Body of pancreas (tissue), 4 donors: ENCODE results near the gene OSBPL5. TPM values are rescaled to one million over a fixed set of nuclear protein-coding genes. Genes with fewer than 3 reads are reported as not detected.
"Not testable (repeated sequence)": the region's sequence is repeated elsewhere in the genome, so short reads cannot be mapped to it uniquely, and the experiment has no call there.

ENCODE experiments used
- ATAC-seq: fragments of 150-250 bp; one replicate; pipeline ENCODE4 v1.9.1; 2016
- DNase-seq, 4 donors: peaks; one replicate each; pipeline ENCODE4 v3.0.0-alpha.2; 2019
- H3K27ac ChIP-seq, 4 donors: fragments of 200-600 bp; sonication (generic); 1 replicate in 3 of 4; 2 replicates in 1 of 4; pipeline versions ENCODE4 v1.5.1 to v1.6.1; 2016 to 2019; ENCODE audit warnings: mild to moderate bottlenecking in 1 of 4, mixed read lengths in 1 of 4, moderate library complexity in 1 of 4
- H3K27me3 ChIP-seq, 2 donors: fragments of 200-600 bp; sonication (generic); one replicate each; pipeline ENCODE4 v1.6.0; 2016; ENCODE audit warnings: mild to moderate bottlenecking in 1 of 2
- H3K36me3 ChIP-seq, 2 donors: fragments of 200-600 bp; sonication (generic); replicated peaks in 1 of 2; 2 replicates each; pipeline ENCODE4 v1.5.1; 2016; ENCODE audit warnings: low read depth in 2 of 2; ENCODE audit not compliant: insufficient read depth in 1 of 2
- H3K4me1 ChIP-seq: fragments of 200-600 bp; sonication (generic); one replicate; pipeline ENCODE4 v1.6.0; 2016
- H3K4me3 ChIP-seq, 2 donors: fragments of 200-600 bp; sonication (generic); 1 replicate in 1 of 2; 2 replicates in 1 of 2; pipeline ENCODE4 v1.5.1; 2016 to 2019
- H3K9me3 ChIP-seq, 3 donors: fragments of 200-600 bp; sonication (generic); 1 replicate in 2 of 3; 2 replicates in 1 of 3; pipeline ENCODE4 v1.5.1; 2016
- POLR2A ChIP-seq, 3 donors: fragments of 450-650 bp; IDR thresholded peaks; one replicate each; pipeline ENCODE4 v1.6.1; 2016; ENCODE audit warnings: antibody characterized with exemption in 3 of 3, mild to moderate bottlenecking in 2 of 3
- WGBS, 2 donors: methylation state at CpG; one replicate each; pipeline ENCODE4 v1.1.5; 2017; 5-methylcytosine and 5-hydroxymethylcytosine counted together
- intact Hi-C: fragments of 100-400 bp; cut with DNase I; formaldehyde crosslinking; loops from one replicate; pipeline ENCODE4 v1.15.1; 2023
- total RNA-seq, 2 donors: library from RNA; depleted of rRNA; stranded (reverse); fragments of >200 nt; gene quantifications; one replicate each; pipeline ENCODE4 v1.1.0, GENCODE V29; 2016
- TF ChIP-seq, protein P1 (sequence below), 7 experiments: fragments of 450-650 bp in 4 of 7; fragments of 200-600 bp in 3 of 7; sonication (generic) in 3 of 7; IDR thresholded peaks; one replicate each; pipeline ENCODE4 v1.5.1; 2016 to 2019; ENCODE audit warnings: antibody characterized with exemption in 7 of 7

OSBPL5 gene
- total RNA-seq, 2 donors from 2014 or later = 22.3 to 62.0 TPM

DNA sequence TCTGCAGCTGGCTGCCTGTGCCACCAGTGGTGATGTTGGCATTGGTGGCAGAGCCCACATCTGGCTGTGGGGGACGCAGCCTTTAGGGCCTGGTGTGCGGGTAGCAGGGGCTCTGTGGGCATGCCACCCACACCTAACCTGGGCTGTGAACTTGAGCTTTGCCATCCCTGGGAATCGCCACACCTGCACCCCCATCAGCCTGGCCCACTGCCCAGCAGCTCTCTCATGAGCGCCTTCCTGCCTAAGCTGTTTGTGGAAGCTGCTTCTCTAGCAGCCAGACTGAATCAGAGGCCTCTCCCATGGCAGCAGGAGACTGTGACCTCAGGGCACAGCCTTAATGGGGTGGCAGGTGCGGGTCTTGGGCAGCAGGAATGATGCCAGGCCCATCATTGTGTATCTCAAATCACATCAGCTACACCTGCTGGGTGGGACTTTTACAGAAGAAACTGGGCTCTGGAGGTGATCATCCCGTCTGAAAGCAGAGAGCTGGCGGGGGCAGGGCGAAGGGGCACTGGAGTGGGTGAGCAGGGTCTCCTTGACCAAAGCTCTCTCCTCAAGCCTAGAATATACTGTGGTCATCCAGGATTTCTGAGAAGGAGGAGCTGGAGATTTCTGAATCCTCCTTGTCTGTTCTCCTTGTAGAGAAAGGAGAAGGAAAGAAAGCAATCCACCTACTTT lies 90.1 kb downstream of the OSBPL5 start:
- intact Hi-C loops = no loop called here
- peak overlapping the region in 2 of 4 donors; percentile 15 to 36 for H3K27ac ChIP-seq
- TF ChIP-seq, protein P1, sequence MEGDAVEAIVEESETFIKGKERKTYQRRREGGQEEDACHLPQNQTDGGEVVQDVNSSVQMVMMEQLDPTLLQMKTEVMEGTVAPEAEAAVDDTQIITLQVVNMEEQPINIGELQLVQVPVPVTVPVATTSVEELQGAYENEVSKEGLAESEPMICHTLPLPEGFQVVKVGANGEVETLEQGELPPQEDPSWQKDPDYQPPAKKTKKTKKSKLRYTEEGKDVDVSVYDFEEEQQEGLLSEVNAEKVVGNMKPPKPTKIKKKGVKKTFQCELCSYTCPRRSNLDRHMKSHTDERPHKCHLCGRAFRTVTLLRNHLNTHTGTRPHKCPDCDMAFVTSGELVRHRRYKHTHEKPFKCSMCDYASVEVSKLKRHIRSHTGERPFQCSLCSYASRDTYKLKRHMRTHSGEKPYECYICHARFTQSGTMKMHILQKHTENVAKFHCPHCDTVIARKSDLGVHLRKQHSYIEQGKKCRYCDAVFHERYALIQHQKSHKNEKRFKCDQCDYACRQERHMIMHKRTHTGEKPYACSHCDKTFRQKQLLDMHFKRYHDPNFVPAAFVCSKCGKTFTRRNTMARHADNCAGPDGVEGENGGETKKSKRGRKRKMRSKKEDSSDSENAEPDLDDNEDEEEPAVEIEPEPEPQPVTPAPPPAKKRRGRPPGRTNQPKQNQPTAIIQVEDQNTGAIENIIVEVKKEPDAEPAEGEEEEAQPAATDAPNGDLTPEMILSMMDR (IDR thresholded peaks at IDR 0.05) = no peak
- TF ChIP-seq POLR2A (IDR thresholded peaks at IDR 0.05) = no peak
- ATAC-seq (peak; percentile 98), DNase-seq (peak; percentile 93 to 96 (median 94))
- H3K4me3 ChIP-seq = no peak overlapping the region
- no peaks in the 10 kb centered on the region for H3K9me3 ChIP-seq
- no peaks in the 10 kb centered on the region for H3K36me3 ChIP-seq
- H3K27me3 ChIP-seq = no peaks in the 10 kb centered on the region
- WGBS, 2 donors = 50 to 60% methylated on average over 1 to 8 of the region's 8 CpGs
- peaks cover 16% of the 10 kb centered on the region for H3K4me1 ChIP-seq

GRCh38 chr11:3073029-3073435 lies 92.1 kb downstream of the OSBPL5 start:
- DNase-seq = no peak
- Histone ChIP-seq H3K27me3 (no peaks in the 10 kb centered on the region), H3K36me3 (no peaks in the 10 kb centered on the region), H3K9me3 (no peaks in the 10 kb centered on the region), H3K4me3 (no peak overlapping the region), H3K27ac (no peak overlapping the region), H3K4me1 (peaks cover 16% of the 10 kb centered on the region)
- intact Hi-C loops = no loop called here
- WGBS, 2 donors = 89 to 93% methylated on average over 3 of the region's 3 CpGs
- TF ChIP-seq, protein P1 (IDR thresholded peaks at IDR 0.05) = no peak
- no peak for TF ChIP-seq POLR2A (IDR thresholded peaks at IDR 0.05)
- peak; percentile 38 for ATAC-seq

DNA sequence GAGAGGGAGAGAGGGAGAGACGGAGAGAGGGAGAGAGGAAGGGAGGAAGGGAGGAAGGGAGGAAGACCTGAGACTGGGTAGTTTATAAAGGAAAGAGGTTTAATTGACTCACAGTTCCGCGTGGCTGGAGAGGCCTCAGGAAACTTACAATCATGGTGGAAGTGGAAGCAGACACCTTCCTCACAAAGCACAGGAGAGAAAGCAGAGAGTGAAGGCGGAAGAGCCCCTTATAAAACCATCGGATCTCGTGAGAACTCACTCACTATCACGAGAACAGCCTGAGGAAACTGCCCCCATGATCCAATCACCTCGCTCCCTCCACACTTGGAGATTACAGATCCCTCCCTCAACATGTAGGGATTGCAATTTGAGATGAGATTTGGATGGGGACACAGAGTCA lies 95.7 kb downstream of the OSBPL5 start:
- TF ChIP-seq, protein P1 (IDR thresholded peaks at IDR 0.05) = no peak
- TF ChIP-seq POLR2A (IDR thresholded peaks at IDR 0.05) = no peak
- 77 to 82% methylated on average over 7 to 8 of the region's 8 CpGs for WGBS, 2 donors
- Histone ChIP-seq H3K27me3 (no peaks in the 10 kb centered on the region), H3K36me3 (no peaks in the 10 kb centered on the region), H3K4me1 (peaks cover under 1% of the 10 kb centered on the region), H3K27ac (no peak overlapping the region), H3K4me3 (no peak overlapping the region), H3K9me3 (no peaks in the 10 kb centered on the region)
- DNase-seq (no peak), ATAC-seq (no peak)
- intact Hi-C loops = no loop called here

DNA sequence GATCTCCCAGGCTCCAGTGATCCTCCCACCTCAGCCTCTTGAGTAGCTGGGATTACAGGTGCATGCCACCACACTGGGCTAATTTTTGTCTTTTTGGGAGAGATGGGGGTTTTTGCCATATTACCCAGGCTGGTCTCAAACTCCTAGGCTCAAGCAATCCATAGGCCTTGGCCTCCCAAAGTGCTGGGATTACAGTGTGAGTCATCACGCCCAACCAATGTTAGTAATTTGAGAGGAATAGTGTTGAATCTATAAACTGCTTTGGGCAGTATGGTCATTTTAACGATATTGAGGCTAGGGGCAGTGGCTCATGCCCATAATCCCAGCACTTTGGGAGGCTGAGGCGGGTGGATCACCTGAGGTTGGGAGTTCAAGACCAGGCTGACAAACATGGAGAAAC lies 98.8 kb downstream of the OSBPL5 start:
- H3K4me3 ChIP-seq, H3K27me3 ChIP-seq, intact Hi-C loops, H3K36me3 ChIP-seq, DNase-seq, ATAC-seq, H3K9me3 ChIP-seq, H3K4me1 ChIP-seq, H3K27ac ChIP-seq: not testable (repeated sequence)
- WGBS, 2 donors = 91 to 96% methylated on average over 3 of the region's 3 CpGs

- DNase-seq = not testable (repeated sequence)
These were observed 100.4 kb downstream of the OSBPL5 start for GRCh38 chr11:3064709-3065108.

GRCh38 chr11:3063876-3064275 lies 101.2 kb downstream of the OSBPL5 start:
- ATAC-seq, DNase-seq, H3K9me3 ChIP-seq, H3K27ac ChIP-seq, intact Hi-C loops, H3K27me3 ChIP-seq, H3K36me3 ChIP-seq, H3K4me3 ChIP-seq, H3K4me1 ChIP-seq: not testable (repeated sequence)
- 75 to 78% methylated on average over 8 of the region's 8 CpGs for WGBS, 2 donors

More at GRCh38 chr11:3064709-3065108, 100.4 kb downstream of the OSBPL5 start:
- H3K4me3 ChIP-seq, H3K27me3 ChIP-seq, H3K4me1 ChIP-seq, H3K9me3 ChIP-seq, H3K27ac ChIP-seq, ATAC-seq, intact Hi-C loops, H3K36me3 ChIP-seq: not testable (repeated sequence)
- 79 to 92% methylated on average over 6 of the region's 6 CpGs for WGBS, 2 donors

- H3K27ac ChIP-seq, ATAC-seq, H3K4me3 ChIP-seq, H3K9me3 ChIP-seq, H3K36me3 ChIP-seq, H3K27me3 ChIP-seq, H3K4me1 ChIP-seq, intact Hi-C loops, DNase-seq: not testable (repeated sequence)
- 81% methylated on average over 4 of the region's 4 CpGs for WGBS, 2 donors
These were observed 101.7 kb downstream of the OSBPL5 start for GRCh38 chr11:3063432-3063831.
